HG03060 (cell line): Measurements from ENCODE around the gene TTC33.
"Not testable (repeated sequence)": the region's sequence is repeated elsewhere in the genome, so short reads cannot be mapped to it uniquely, and the experiment has no call there.

Experiments used
- ATAC-seq: cut with Tn5 transposase; IDR thresholded peaks from one replicate; pipeline ENCODE4 v1.9.1; 2021; ENCODE audit warnings: low read depth, moderate number of reproducible peaks; ENCODE audit not compliant: unreplicated experiment

Gene TTC33

DNA sequence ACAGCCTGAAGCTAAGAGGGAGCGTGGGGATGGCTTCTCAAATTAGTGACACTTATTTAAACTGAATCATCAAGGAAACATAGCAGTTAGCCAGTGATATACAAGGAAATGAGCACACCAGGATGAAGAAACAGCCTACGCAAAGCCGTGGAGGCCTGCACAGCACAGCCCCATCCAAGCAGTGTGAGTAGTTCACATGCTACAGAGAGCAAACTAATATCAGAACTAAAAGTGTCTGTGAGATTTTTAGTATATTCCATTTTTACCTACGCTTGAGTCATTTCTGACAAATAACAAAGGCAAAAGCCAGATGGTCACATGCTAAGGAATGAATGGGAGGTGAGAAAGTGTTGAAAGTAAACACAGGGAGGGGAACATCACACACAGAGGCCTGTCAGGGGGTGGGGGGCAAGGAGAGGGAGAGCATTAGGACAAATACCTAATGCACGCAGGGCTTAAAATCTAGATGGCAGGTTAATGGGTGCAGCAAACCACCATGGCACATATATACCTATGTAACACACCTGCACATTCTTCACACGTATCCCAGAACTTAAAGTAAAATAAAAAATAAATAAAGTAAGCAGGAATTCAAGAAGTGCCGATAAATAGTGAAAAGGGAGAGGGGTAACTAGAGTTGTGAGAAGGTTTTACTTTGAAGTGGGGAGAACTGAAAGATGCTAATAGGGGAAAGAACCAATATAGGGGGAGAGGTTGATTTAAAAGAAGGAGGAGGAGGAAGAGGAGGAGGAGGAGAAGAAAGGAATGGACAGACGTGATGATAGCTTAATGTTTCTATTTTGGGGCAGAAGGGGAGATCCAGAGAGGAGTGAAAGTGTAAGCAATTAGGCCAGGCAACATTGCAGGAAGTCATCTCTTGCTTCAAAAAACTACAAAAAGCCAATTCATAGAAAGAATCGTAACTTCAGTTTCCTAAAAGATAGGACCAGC lies 177.0 kb downstream of the TTC33 start:
- ATAC-seq, result peak; percentile 97

- ATAC-seq, result no peak
These were observed 178.0 kb downstream of the TTC33 start for GRCh38 chr5:40577718-40578117.

- ATAC-seq, result no peak
These were observed 179.8 kb downstream of the TTC33 start for GRCh38 chr5:40575921-40576320.

DNA sequence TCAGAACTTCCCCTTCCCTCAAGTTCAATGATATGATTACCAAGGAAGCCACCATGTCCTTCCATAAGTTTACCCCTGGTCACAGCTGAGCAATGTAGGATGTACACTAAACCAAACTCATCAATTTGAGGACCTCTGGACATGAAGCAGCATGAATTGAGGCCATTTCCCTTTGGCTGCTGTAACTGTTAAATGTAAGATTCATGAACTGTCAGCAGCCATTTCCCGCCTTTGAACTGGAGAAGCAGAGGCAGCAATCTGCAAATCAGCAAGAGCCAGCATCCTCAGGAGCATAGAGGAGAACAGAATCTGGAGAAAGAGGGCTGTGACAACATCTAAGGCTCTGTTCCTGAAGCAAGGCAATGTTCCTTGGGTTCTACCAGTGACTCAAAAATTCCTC lies 180.3 kb downstream of the TTC33 start:
- no peak for ATAC-seq

DNA sequence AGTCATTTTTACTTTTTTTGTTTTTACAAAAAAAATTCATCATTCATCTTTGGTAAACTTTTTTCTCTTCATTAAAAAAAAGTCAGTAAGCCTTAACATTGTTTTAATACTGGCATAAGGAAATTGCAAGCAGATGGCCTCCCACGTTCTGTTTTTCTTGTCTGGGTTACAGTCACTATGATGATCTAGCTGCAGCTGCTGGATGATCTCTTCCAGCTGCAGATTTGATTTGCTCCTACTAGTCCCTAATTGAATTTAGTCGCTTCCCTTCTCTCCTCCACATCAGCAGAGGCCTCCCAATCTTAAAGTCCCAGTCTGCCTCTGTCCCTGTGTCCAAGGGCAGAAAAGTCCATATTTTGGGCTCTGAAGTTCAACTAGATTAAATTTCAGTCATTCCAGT lies 182.8 kb downstream of the TTC33 start:
- no peak for ATAC-seq

DNA sequence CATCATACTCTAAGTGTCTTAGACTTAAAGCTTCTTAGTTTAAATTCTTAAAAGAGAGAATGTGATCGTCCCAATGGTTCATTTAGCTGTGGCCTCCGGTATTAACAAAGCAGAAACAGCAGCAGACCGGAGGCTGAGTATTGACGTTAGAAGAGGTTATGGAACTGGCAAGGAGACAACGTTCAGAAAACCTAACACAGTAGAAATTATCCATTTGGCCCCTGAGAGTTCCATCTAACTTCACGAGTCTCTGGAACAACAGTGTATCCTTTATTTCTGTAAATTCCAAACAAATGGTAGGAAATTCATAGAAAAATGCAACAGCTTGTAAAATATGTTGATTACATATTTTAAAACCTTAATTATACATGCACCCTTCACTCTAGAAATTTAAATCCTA lies 183.4 kb downstream of the TTC33 start:
- ATAC-seq, result no peak

DNA sequence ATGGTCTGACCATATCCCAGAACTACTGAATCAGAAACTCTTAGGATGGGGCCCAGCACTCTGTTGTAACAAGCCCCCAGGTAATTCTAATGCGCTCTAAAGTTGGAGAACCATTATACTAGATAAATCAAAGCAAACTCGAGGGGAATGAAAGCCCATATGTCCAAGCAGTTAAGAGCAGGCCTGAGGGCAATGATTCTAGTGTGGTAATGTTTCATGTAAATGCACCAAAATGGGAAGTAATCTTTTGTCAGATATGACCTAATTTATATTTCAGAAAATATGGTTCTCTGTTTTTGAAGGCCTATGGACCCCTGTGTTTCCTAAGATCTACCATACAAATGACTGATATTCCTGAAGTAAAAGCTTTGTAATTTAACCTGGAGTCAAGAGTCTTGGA lies 184.0 kb downstream of the TTC33 start:
- ATAC-seq, result no peak

- ATAC-seq, result peak; percentile 93
These were observed 185.2 kb downstream of the TTC33 start for GRCh38 chr5:40570408-40571129.

DNA sequence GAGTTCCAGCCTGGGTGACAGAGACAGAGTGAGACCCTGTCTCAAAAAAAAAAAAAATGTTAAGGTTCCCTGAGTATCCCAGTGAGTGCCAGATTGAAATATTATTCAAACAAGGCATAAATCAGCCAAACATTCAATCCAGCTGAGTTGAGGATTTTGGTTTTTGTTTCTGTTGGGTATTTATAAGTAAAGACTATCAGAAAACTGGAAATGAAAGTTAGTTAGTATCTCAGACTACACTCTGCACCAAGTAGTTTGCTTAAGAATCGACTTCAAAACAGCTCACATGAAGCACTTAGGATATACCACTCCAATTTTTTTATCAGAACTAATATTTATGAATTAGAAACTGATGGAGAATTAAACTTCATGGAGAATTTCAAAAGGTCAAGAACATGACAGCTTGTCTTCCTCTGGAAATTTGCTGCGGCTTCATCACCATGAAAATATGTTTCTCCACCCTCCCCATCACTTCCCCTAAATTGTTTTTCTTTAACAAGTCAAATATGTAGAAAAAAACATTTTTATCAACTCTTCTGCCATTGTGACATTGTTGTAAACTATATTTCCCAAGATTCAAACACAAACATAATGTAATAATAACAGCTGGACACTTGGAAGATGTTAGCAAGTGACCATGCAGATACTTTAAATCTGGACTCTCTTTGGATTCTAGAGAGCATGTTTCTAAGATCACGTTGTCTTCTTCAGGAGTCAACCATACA lies 186.1 kb downstream of the TTC33 start:
- no peak for ATAC-seq

DNA sequence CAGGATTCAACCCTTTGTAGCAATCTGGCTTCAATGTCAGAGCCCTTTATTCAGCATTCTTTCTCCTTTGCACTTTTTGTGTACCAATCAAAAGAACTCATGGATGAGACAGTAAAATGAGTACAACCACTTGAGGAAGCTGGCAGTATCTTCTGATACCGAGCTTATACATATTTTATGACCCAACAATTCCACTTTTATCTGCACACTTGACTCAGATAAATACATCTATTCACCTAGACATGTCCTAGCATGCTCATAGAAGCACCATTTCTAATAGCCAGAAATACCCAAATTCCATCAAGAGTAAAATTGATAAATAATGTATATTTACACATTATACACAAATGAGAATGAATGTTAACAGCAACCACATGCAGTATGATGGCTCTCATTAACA lies 187.2 kb downstream of the TTC33 start:
- no peak for ATAC-seq

- ATAC-seq, result not testable (repeated sequence)
These were observed 192.6 kb downstream of the TTC33 start for GRCh38 chr5:40563173-40563572.

- no peak for ATAC-seq
These were observed 195.2 kb downstream of the TTC33 start for GRCh38 chr5:40560474-40561110.

- ATAC-seq, result no peak
These were observed 196.5 kb downstream of the TTC33 start for GRCh38 chr5:40559306-40559705.

GRCh38 chr5:40557501-40557900 lies 198.3 kb downstream of the TTC33 start:
- no peak for ATAC-seq

- no peak for ATAC-seq
These were observed 198.9 kb downstream of the TTC33 start for GRCh38 chr5:40556811-40557210.

- no peak for ATAC-seq
These were observed 199.9 kb downstream of the TTC33 start for GRCh38 chr5:40555886-40556285.

DNA sequence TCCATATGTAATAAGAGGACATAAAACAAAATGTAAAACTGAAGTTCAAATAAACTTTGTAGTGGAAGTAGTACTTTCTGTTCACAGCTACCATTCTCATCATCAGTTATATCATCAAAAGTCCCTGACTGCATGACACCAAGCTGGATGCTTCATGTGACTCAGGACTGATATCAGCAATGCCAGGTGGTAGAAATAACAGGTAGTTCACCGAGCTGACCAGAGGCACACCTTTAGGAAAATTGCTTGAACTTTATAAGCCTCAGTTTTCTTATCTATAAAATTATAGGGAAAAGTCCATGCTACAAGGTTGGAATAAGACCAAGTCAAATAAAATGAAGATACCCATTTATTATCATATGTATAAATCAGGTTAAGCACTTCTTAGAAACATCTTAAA lies 200.9 kb downstream of the TTC33 start:
- no peak for ATAC-seq

GRCh38 chr5:40554054-40554453 lies 201.7 kb downstream of the TTC33 start:
- no peak for ATAC-seq

DNA sequence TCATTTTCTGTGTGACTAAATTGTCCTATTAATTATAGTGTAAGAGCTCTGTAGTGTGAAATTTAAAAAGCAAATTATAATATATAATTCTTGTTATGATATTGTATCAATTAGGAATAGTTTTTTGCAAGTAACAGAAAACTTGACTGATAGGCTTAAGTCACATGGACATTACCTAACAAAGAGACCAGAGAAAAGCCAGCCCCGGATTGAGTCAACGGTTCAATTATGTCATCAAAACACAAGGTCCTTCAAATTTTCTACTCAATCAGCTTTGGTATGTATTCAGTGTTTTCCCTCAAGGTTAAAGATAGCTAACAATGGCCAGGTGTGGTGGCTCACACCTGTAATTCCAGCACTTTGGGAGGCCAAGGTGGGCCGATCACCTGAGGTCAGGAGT lies 202.8 kb downstream of the TTC33 start:
- no peak for ATAC-seq
